GM21717 (cell line): ENCODE data around the gene PPP5C.
"Not testable (repeated sequence)": the region's sequence is repeated elsewhere in the genome, so short reads cannot be mapped to it uniquely, and the experiment has no call there.

ENCODE experiments used
- ATAC-seq: cut with Tn5 transposase; IDR thresholded peaks from one replicate; pipeline ENCODE4 v1.9.1; 2021; ENCODE audit warnings: mild to moderate bottlenecking, moderate library complexity; ENCODE audit not compliant: unreplicated experiment

Gene PPP5C

DNA sequence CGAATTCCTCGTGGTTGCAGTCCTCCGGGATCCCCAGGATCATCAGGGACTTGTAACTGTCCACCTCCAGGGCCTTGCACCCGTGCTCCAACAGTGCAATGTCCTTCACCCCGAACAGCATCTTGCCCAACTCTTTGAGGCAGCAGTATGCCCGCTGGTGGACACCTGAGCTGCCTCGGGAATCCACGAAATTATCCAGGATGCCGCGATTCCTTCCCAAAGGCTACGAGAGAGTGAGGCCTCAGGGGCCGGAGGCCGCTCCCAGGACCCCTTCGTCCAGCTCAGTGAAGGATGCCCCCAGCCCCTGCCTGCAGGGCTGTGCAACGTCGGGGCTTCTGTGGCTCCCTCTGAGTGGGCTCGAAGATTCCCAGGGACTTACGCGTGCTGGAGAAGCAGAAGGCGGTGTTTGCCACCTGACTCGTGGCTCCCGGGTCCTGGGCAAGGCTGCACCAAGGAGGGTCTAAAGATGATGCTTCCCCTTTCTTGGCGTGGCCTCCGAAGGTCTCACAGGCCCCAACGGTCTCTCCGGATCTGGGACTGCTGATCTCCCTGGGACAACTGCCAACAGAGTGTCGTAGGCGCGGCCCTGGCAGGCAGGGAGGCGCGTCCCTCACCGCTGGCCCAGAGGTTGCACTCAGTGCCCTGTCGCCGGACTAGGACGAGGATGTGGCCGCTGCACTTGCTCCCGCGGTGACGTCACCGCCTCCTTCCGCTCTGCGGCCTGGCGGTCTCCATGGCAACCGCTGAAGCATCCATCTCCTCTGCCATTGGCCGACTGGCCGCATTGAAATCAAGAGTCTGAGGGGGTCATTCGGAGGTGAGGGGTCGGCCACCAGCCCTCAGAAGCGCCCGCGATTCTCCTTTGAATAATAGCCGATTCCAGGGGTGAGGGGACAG lies 81.6 kb downstream of the PPP5C start, which contains the start of gene PNMA8C:
PNMA8C (minus strand) TSS at position 698 of the 897 bp plus-strand sequence; CDS start at position 121, 577 bp downstream.
- no peak for ATAC-seq

DNA sequence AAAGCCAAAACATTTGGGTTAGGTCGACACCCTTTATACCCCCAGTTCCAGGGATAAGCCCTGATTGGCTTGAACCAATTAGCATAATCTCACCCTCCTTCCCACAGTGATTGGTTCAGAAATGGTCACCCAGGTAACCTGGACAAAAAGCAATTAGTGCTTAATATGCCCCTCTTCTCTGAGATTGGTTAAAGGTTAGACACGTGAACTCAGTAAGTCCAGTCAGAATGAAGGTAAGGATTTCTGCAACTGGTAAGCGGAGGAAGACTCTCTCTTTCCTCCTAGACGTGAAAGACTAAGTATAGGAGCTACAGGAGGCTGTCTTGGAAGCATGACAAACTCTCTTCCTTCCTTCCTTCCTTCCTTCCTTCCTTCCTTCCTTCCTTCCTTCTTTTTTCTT lies 83.1 kb downstream of the PPP5C start:
- ATAC-seq, result no peak

DNA sequence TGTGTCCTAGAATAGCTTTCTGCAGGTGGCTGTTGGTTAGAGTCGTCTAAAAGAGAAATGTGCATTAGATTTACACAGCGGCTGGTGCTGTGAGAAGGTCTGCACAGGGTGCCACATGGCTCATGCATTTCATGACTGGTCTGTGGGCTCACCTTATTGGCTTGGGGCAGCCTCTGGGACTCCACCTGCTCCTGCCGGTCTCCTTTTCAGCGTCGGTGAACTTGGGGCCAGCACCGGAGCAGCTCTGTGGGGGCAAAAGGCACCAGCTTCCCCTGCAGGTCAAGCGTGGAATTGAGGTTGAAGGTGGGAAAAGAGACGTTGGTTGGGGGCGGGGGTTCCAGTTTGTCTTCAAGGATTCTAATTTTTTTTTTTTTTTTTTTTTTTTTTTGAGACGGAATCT lies 84.9 kb downstream of the PPP5C start:
- ATAC-seq, result no peak

DNA sequence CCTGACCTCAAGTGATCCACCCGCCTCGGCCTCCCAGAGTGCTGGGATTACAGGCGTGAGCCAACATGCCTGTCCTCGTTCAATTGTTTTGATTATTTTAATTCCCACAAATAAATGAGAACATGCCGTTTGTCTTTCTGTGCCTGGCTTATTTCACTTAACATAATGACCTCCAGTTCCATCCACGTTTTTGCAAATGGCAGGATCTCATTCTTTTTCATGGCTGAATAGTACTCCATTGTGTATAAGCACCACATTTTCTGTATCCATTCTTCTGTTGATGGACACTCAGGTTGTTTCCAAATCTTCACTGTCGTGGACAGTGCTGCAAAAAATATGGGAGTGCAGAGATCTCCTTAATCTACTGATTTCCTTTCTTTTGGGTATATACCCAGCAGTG lies 86.6 kb downstream of the PPP5C start:
- not testable (repeated sequence) for ATAC-seq

DNA sequence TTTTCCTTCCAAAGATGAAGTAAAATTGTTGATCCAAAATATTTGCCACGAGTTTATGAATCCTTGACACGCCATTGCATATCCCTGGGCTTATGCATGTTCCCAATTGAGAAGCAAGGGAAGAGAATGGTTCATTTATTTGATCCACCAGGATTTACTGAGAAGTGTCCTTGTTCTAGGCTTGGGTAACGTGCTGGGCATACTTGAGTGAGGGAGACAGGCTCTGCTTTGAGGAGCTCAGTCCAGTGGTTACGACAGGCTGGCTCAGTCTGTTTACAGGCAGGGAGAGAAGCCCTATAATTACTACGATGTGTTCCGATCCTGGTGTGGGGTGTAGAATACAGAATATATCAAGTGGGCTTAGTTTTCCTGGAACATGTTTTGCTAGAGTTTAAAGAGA lies 88.1 kb downstream of the PPP5C start:
- no peak for ATAC-seq

DNA sequence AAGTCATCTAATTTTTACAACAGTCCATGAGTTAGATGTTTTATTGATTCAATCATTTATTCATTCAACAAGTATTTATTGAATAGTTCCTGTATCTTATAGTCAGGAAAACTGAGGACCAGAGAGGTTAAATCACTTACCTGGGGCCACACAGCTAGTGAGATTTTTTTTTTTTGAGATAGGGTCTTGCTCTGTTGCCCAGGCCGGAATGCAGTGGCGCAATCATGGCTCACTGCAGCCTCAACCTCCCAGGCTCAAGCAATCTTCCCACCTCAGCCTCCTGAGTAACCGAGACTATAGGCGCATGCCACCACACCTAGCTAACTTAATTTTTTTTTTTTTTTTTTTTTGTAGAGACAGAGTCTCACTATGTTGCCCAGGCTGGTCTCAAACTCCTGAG lies 88.8 kb downstream of the PPP5C start:
- ATAC-seq, result not testable (repeated sequence)
